Medulla oblongata (tissue), 1 donor: Measurements from ENCODE around the gene SDC1.
A peak's percentile ranks its signal among the peaks of the same experiment; 100 is the strongest.
"Not testable (repeated sequence)": the region's sequence is repeated elsewhere in the genome, so short reads cannot be mapped to it uniquely, and the experiment has no call there.

Source experiments
- DNase-seq: peaks from one replicate; pipeline ENCODE4 v3.0.0-alpha.2; 2015; ENCODE audit errors: extremely low spot score

Gene SDC1

GRCh38 chr2:20224716-20225293, at the start of gene SDC1:
TSS of gene SDC1 (minus strand) at chr2:20225130. CDS start at chr2:20224867, 263 bp downstream.
- peak; percentile 9 for DNase-seq

GRCh38 chr2:20273042-20273441, 48.1 kb upstream of the SDC1 start:
- no peak for DNase-seq

- DNase-seq: not testable (repeated sequence)
Measured at GRCh38 chr2:20268317-20268716, 43.4 kb upstream of the SDC1 start.

- DNase-seq: no peak
Measured at GRCh38 chr2:20267529-20267928, 42.6 kb upstream of the SDC1 start.

GRCh38 chr2:20264629-20265028, 39.7 kb upstream of the SDC1 start:
- DNase-seq: no peak

GRCh38 chr2:20257411-20257810, 32.5 kb upstream of the SDC1 start:
- DNase-seq: no peak

GRCh38 chr2:20254731-20255130, 29.8 kb upstream of the SDC1 start:
- DNase-seq: no peak

GRCh38 chr2:20250436-20250835, 25.5 kb upstream of the SDC1 start:
- no peak for DNase-seq

- DNase-seq: no peak
Measured at GRCh38 chr2:20249170-20249569, 24.2 kb upstream of the SDC1 start.

- DNase-seq: no peak
Measured at GRCh38 chr2:20247084-20247483, 22.2 kb upstream of the SDC1 start.

- DNase-seq: not testable (repeated sequence)
Measured at GRCh38 chr2:20243637-20244036, 18.7 kb upstream of the SDC1 start.

GRCh38 chr2:20242727-20243377, 17.9 kb upstream of the SDC1 start:
- DNase-seq: no peak

GRCh38 chr2:20241973-20242726, 17.2 kb upstream of the SDC1 start:
- DNase-seq: no peak

GRCh38 chr2:20240291-20240690, 15.4 kb upstream of the SDC1 start:
- DNase-seq: peak; percentile 55

- DNase-seq: no peak
Measured at GRCh38 chr2:20236496-20236895, 11.6 kb upstream of the SDC1 start.

- DNase-seq: no peak
Measured at GRCh38 chr2:20235655-20236305, 10.8 kb upstream of the SDC1 start.

- DNase-seq: not testable (repeated sequence)
Measured at GRCh38 chr2:20234597-20234996, 9.7 kb upstream of the SDC1 start.

GRCh38 chr2:20232837-20233207, 7.9 kb upstream of the SDC1 start:
- DNase-seq: no peak

- no peak for DNase-seq
Measured at GRCh38 chr2:20231598-20232026, 6.7 kb upstream of the SDC1 start.

- no peak for DNase-seq
Measured at GRCh38 chr2:20231159-20231558, 6.2 kb upstream of the SDC1 start.

- no peak for DNase-seq
Measured at GRCh38 chr2:20230114-20230425, 5.1 kb upstream of the SDC1 start.

GRCh38 chr2:20229322-20230113, 4.6 kb upstream of the SDC1 start:
- DNase-seq: no peak
